GM19328 (cell line): ENCODE results near the gene CADPS2.
"Not testable (repeated sequence)": the region's sequence is repeated elsewhere in the genome, so short reads cannot be mapped to it uniquely, and the experiment has no call there.

Experiments
- ATAC-seq: cut with Tn5 transposase; IDR thresholded peaks from one replicate; pipeline ENCODE4 v1.9.1; 2021; ENCODE audit warnings: mild to moderate bottlenecking, moderate library complexity; ENCODE audit not compliant: unreplicated experiment

The CADPS2 gene

DNA sequence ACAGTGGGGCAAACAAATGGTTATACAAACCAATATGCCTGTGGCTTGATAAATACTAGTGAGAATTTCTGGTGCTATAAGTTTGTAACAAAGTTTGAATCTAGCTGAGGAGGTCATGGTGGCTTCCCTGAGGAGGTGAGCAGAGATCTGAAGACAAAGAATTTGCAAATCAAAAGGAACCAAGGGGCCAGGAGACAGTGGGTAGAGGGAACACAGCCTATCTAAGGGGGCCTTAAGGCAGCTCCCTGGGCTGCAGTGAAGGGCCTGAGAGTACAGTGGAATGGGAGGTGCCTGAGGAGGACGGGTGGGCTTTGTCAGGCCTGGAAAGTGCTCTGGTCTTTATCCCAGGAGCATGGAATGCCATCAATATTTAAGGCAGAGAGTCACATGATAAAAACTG is 209.1 kb downstream of the CADPS2 start:
- ATAC-seq = no peak

- ATAC-seq = no peak
These were observed 209.8 kb downstream of the CADPS2 start for GRCh38 chr7:122676466-122676865.

DNA sequence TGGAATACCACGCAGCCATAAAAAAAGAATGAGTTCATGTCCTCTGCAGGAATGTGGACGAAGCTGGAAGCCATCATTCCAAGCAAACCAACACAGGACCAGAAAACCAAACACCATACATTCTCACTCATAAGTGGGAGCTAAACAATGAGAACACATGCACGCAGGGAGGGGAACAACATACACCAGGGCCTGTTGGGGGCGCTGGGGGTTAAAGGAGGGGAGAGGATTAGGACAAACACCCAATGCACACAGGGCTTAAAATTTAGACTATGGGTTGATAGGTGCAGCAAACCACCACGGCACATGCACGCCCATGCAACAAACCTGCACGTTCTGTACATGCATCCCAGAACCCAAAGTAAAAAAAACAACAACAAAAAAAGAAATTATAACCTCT is 210.6 kb downstream of the CADPS2 start:
- no peak for ATAC-seq

GRCh38 chr7:122675011-122675410 is 211.2 kb downstream of the CADPS2 start:
- no peak for ATAC-seq

DNA sequence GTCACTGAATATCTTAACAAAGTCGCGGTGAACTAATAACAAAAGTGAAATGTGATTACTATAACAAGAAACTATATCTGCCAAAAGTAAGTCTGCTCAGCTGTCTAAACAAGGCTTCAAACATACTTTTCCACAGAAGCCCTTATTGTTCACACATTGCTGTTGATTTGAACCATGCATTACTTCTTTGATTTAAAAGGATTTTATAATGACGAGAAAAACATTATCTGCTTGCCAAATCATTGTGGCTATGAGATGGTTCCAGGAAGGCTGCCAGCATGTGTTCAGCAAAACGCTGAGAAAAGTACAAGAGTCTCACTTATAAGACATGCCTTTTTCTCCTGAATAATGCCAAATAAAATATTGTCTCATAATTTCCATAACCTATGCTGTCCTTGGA is 211.8 kb downstream of the CADPS2 start:
- no peak for ATAC-seq

DNA sequence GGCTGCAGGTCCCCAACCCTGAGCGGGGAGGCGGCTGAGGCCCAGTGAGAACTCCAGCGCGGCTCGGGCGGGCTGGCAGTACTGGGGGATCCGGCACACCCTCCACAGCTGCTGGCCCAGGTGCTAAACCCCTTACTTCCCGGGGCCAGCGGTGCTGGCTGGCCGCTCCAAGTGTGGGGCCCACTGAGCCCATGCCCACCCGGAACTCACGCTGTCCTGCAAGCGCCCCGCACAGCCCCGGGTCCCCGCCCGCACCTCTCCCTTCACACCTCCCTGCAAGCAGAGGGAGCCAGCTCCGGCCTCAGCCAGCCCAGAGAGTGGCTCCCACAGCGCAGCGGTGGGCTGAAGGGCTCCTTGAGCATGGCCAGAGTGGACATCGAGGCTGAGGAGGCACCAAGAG is 212.3 kb downstream of the CADPS2 start:
- no peak for ATAC-seq

DNA sequence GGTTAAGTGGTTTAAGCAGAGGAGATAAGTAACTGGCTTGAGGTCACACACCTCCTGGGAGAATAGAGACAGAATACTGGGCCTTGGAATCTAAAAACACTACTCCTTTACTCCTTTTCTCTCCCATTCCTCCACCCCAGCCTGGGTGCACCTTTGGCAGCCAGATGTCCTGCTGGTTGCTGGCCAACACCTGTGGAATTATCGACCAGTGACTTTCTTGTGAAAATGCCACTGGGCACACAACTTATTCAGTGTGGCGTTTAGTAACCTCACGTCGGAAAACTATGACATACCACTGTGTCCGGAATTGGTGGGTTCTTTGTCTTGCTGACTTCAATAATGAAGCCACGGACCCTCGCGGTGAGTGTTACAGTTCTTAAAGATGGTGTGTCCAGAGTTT is 213.7 kb downstream of the CADPS2 start:
- no peak for ATAC-seq

GRCh38 chr7:122663733-122664132 is 222.5 kb downstream of the CADPS2 start:
- ATAC-seq = no peak

DNA sequence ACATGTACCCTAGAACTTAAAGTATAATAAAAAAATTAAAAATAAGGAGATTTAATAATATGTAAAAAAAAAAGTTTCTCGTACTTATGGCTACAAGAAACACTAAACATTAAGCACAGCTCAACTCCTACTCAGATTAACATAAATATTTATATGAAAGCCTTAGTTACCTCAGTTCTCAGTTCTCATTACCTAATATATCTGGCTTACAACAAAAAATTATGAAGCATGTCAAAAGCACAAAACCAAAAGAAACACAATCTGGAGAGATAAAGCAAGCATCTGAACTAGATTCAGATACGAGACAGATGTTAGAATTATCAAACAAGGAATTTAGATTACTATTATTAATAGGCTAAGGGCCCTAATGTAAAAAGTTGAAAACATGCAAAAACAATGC is 227.4 kb downstream of the CADPS2 start:
- no peak for ATAC-seq

DNA sequence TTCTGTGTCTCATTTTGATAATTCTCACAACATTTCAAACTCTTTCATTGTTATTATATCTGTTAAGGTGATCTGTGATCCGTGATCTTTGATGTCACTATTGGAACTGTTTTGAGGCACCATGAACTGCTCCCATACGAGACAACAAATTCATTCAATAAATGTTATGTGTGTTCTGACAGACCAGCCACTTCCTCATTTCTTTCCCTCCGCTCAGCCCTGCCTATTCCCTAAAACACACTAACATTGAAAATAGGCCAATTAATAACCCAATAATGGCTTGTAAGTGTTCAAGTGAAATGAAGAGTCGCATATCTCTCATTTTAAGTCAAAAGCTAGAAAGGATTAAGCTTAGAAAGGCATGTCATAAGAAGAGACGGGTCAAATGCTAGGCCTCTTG is 232.6 kb downstream of the CADPS2 start:
- no peak for ATAC-seq

GRCh38 chr7:122652876-122653275 is 233.4 kb downstream of the CADPS2 start:
- ATAC-seq = no peak

DNA sequence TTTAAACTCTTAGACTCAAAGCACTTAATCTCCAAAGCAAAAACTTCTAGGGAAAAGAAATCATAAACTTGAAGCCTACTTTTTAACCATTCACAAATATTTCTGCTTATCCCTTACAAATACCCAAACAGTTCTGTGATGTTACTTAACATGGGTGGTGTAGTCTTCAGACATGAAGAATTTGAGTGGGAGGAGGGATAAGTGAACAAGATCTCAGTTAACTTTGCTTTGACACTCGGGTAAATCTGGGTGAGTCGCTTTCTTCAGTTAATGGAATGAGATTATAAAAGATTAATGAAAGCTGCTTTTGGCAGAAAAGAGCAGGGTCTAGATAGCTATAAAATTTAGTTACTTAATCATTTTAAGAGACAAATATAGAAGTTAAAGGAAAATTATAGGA is 234.8 kb downstream of the CADPS2 start:
- no peak for ATAC-seq

DNA sequence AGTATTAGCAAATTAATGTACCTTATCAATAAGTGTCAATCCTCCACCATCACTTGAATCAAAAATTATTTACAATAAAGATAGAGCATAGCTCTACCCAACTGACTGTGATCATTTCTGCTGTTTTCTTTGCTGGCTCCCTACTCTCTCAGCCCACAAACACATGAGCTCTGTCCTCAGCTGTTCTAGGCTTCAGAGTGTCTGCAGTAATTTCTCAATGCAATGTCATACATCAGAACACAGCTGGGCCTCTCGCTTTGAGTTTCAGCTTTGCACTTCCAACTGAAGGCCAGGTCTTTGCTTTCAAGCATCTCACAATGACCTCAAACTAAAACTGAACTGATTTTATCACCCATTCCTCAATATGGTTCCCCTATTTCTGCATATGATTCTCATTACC is 243.0 kb downstream of the CADPS2 start:
- no peak for ATAC-seq

DNA sequence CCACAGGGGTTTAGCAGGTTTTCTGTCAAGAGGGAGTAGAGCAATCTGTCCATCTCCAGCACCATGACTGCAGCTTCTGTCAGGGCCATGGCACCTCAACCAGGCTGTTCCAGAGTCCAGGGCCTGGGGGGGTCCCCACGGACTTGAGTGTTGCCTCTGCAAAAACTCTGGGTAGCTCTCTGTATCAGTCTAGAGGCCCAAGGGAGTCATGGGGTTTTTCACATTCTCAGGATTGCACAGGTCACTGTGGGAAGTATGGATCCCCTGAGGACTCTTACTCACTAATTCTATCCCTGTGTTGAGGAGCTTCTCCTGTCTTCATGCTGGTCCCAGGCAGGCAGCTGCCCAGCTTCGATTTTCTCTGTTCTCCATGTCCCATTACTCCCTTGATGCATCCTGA is 247.8 kb downstream of the CADPS2 start:
- no peak for ATAC-seq

DNA sequence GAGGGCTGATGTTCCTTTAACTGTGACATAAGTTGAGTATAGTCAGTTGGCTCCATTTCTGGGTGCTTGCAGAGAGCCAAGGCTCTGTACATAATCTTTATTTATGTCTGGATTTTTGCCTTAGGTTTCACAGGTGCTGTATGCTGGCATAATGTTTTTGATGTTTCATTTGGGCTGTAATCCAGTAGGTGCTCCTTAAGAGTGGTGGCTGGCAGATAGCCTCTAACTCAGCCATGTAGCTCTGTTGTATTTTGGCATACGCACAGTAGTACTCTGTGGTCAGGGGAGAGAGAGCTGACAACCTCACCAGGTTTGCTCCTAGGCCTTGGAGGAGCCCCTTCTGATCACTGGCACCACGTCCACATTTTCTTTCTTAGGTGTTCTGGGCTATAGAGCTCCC is 248.5 kb downstream of the CADPS2 start:
- ATAC-seq = no peak

DNA sequence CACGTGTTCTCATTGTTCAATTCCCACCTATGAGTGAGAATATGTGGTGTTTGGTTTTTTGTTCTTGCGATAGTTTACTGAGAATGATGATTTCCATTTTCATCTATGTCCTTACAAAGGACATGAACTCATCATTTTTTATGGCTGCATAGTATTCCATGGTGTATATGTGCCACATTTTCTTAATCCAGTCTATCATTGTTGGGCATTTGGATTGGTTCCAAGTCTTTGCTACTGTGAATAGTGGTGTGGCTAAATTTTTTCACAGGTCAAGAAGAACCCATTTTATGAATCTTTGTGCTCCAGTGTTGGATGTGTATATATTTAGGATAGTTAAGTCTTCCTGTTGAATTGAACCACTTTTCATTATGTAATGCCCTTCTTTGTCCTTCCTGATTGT is 250.8 kb downstream of the CADPS2 start:
- not testable (repeated sequence) for ATAC-seq

DNA sequence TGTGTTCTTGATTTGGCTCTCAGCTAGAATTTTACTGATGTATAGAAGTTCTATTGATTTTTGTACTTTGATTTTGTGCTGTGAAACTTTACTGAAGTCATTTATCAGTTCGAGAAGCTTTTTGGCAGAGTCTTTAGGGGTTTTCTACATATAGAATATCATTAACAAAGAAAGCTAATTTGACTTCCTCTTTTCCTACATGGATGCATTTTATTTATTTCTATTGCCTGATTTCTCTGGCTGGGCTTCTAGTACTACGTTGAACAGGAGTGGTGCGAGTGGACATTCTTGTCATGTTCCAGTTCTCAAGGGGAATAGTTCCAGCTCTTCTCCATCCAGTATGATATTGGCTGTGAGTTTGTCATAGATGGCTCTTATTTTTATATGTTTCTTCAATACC is 252.8 kb downstream of the CADPS2 start:
- no peak for ATAC-seq

DNA sequence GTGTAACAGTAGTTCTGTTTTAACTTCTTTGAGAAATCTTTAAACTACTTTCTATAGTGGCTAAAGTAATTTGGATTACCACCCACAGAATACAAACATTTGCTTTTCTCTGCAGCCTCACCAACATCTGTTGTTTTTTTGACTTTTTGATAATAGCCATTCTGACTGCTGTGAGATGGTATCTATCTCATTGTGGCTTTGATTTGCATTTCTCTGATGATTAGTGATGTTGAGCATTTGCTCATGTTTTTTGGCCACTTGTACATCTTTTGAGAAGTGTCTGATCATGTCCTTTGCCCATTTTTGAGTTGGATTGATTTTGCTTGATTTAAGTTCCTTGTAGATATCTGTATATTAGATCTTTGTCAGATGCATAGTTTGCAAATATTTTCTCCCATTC is 254.0 kb downstream of the CADPS2 start:
- ATAC-seq = no peak

DNA sequence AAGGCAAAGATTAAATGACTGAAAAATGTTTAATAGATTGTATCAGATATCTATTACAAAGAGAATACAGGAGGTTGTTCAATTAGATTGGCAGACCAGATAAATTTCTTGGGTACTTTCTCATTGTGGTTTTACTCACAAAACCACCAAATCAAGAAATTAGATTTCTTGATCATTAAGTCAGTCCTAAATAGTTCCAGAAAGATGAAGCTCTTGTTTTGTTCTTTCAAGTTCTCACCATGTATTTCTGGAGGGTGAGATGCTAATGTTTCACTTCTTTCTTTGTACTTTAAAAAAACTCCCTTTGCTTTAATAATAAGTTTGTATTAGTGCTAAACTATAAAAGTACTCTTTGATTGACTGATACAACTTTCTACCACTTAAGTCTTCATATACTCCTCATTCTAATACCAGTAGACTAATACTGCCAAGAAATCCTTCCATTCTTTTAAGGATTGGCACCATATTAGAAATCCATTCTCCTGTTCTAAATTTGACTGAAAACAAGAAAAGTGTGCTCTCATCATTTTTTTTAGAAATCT is 256.8 kb downstream of the CADPS2 start:
- no peak for ATAC-seq

DNA sequence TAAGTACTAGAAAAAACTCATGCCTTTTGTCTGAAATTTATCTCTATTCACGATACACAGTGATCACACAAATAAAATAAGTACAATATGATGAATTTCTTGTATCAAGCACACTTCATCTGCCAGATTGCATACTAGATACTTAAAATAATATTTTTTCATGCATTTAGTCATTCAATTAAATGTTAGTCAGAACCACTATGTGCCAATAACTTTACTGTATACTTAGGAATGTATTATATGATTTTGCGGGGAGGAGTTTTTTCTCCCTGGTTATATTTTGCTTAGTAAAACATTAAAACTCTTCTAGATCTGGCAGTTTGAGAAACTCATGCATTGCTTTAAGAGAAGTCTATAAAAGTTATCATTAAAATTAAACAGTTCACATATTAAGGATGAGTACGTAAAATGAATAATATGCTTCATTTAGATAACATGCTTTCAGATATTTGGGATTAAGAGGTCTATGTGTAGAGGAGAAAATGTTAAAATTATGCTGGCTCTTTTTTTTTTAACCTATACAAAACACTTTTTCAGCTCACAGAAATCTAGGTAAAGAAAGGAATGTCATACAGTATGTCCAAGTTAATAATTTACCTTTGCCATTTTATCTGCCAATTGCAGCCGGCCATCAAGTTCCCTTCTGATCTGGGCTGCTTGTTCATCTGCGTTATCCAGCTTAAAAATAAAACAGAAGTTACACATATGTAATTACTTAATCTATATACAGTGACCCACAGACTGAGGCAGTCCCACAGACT is 257.4 kb downstream of the CADPS2 start:
- ATAC-seq = no peak

DNA sequence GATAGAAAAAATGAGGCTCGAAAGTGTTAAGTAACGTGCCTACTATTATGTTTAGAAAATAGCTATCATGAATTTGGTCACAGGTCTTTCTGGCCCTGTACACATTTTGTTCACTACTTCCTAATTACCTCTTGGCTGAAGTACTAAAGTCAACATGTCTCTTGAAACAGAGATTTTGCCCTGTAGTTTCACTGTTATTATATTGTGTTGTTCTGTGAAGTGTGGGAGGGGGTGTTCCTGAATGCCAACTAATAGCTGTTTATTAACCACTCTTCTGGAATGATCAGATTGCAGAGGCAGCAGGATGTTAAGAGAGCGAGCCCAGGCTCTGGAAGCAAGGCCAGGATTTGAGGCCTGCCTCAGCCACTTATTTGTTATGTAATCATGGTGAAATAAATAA is 259.5 kb downstream of the CADPS2 start:
- ATAC-seq = no peak

DNA sequence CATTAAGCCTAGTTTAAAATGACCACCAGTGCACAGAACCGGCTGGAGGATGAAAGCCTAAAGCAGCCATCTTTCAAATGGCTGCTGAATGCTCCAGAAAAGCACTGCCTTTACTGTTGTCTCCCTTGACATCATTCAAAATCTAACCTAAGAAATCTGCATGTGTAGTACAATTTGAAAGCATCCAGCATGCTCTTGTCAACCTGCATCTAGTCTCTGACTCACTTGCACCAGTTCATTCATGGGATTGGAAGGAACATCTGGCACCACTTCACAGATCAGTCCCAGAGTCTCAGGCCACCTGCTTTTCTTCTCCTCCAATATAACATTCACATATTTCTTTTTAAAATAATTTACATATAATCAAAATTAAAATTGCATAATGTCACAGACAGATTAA is 263.6 kb downstream of the CADPS2 start:
- no peak for ATAC-seq

DNA sequence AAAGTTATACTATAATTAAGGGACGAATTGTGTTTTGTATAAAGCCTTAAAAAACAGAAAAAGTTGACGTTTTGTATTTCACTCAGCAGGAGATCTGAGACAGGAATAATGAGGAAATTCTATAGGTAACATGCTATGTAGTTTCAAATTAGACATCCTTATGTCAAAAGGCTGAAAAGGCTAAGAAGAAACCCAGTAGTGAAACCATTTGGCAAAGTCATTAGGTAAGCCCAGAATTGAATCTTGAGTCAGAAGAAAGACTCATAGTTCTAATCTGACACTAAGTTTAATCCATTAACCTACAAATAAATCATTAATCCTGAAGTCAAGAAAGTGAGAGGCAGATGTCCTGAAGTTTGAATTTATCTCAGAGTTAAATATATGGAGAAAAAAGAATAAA is 266.6 kb downstream of the CADPS2 start:
- no peak for ATAC-seq
